Endothelial cell of umbilical vein (primary cell): Measurements from ENCODE around the gene FECH.

Source experiments
- POLR2A ChIP-seq: IDR thresholded peaks from 2 replicates; pipeline ENCODE4 v1.6.1; 2012; ENCODE audit warnings: low read depth, mild to moderate bottlenecking, control low read depth, low read length
- TF ChIP-seq, protein P1 (sequence below), 2 donors: IDR thresholded peaks; 1 replicate in 1 of 2; 2 replicates in 1 of 2; pipeline ENCODE4 v1.5.1; 2011; ENCODE audit warnings: low read length in 2 of 2, mild to moderate bottlenecking in 2 of 2, moderate library complexity in 2 of 2, control low read depth in 1 of 2, inconsistent platforms in 1 of 2, low read depth in 1 of 2; ENCODE audit not compliant: insufficient read depth in 1 of 2; ENCODE audit errors: extremely low read depth in 1 of 2

DNA sequence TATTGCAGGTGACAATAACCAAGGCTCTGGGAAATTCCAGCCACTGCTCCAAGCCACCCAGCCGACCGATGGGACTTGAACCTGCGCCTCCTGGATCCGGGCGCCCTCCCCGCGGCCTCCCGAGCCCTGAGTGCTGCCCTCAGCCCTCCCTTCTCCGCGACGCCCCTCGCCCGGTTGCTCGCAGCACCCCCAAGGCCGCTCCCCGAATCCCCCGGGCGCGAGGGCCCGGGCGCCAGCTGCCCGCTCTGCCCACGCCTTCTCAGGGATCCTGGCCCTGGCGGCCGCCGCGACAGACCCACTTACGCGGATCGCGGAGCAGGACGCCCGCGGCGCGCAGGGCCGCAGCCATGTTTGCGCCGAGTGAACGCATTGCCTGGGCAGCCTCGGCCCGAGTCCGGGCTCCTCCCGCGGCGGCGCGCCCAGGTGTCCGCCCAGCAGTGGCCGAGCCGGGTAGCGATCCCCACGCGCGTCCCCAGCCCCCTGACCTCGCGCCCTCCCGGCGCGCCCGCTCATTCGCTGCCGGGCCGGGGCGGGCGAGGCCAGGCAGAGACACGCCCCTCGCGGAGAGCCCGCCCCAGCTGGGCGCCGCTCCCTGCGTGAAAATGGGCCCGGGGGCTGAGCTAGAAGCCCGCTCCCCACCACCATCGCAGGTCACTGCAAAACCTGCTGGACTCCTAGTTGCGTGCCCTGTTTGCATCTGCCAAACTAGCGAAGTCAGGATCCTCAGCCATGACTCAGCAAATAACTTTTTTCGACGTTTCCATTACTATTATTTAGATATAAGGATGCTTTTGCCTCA, at the start of gene FECH:
- TF ChIP-seq, protein P1, sequence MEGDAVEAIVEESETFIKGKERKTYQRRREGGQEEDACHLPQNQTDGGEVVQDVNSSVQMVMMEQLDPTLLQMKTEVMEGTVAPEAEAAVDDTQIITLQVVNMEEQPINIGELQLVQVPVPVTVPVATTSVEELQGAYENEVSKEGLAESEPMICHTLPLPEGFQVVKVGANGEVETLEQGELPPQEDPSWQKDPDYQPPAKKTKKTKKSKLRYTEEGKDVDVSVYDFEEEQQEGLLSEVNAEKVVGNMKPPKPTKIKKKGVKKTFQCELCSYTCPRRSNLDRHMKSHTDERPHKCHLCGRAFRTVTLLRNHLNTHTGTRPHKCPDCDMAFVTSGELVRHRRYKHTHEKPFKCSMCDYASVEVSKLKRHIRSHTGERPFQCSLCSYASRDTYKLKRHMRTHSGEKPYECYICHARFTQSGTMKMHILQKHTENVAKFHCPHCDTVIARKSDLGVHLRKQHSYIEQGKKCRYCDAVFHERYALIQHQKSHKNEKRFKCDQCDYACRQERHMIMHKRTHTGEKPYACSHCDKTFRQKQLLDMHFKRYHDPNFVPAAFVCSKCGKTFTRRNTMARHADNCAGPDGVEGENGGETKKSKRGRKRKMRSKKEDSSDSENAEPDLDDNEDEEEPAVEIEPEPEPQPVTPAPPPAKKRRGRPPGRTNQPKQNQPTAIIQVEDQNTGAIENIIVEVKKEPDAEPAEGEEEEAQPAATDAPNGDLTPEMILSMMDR (IDR thresholded peaks at IDR 0.05; ENCODE audit: extremely low read depth in 1 of 2, insufficient read depth in 1 of 2, low read depth in 1 of 2, low read length in 2 of 2) = no peak
- peak; percentile 74 for TF ChIP-seq POLR2A
